Esophagus squamous epithelium (tissue), 4 donors: Measurements from ENCODE around the gene SLC6A17.

Source experiments
- POLR2A ChIP-seq, 4 donors: fragments of 450-650 bp; IDR thresholded peaks; one replicate each; pipeline ENCODE4 v1.6.1; 2017; ENCODE audit warnings: antibody characterized with exemption in 4 of 4, mild to moderate bottlenecking in 4 of 4, moderate library complexity in 3 of 4
- TF ChIP-seq, protein P1 (sequence below), 6 experiments: fragments of 450-650 bp in 4 of 6; fragments of 200-600 bp in 2 of 6; sonication (generic) in 2 of 6; IDR thresholded peaks; one replicate each; pipeline ENCODE4 v1.5.1; 2016 to 2019; ENCODE audit warnings: antibody characterized with exemption in 6 of 6, mild to moderate bottlenecking in 4 of 6, moderate library complexity in 4 of 6

GRCh38 chr1:110250749-110251148 is 100.5 kb downstream of the SLC6A17 start:
- TF ChIP-seq POLR2A (IDR thresholded peaks at IDR 0.05), result no peak
- TF ChIP-seq, protein P1, sequence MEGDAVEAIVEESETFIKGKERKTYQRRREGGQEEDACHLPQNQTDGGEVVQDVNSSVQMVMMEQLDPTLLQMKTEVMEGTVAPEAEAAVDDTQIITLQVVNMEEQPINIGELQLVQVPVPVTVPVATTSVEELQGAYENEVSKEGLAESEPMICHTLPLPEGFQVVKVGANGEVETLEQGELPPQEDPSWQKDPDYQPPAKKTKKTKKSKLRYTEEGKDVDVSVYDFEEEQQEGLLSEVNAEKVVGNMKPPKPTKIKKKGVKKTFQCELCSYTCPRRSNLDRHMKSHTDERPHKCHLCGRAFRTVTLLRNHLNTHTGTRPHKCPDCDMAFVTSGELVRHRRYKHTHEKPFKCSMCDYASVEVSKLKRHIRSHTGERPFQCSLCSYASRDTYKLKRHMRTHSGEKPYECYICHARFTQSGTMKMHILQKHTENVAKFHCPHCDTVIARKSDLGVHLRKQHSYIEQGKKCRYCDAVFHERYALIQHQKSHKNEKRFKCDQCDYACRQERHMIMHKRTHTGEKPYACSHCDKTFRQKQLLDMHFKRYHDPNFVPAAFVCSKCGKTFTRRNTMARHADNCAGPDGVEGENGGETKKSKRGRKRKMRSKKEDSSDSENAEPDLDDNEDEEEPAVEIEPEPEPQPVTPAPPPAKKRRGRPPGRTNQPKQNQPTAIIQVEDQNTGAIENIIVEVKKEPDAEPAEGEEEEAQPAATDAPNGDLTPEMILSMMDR (IDR thresholded peaks at IDR 0.05), result no peak
